Astrocyte (in vitro differentiated cells and primary cell): ENCODE data around the gene CDKN2B.

Experiments
- CTCF ChIP-seq: IDR thresholded peaks from 2 replicates; pipeline ENCODE4 v1.5.1; 2011; ENCODE audit warnings: low read depth, mild to moderate bottlenecking, inconsistent platforms, low read length, moderate library complexity; ENCODE audit not compliant: insufficient read depth
- EZH2 ChIP-seq: IDR thresholded peaks from 2 replicates; pipeline ENCODE4 v1.6.1; 2012; ENCODE audit warnings: mild to moderate bottlenecking, low read length, inconsistent platforms; ENCODE audit not compliant: insufficient read depth

GRCh38 chr9:22031655-22032411, 22.7 kb upstream of the CDKN2B start:
- TF ChIP-seq CTCF = no peak
- TF ChIP-seq EZH2 = no peak
